ENCODE results near the gene AKAP8. TPM values are rescaled to one million over a fixed set of nuclear protein-coding genes. Genes with fewer than 3 reads are reported as not detected.
"Not testable (repeated sequence)": the region's sequence is repeated elsewhere in the genome, so short reads cannot be mapped to it uniquely, and the experiment has no call there.

The AKAP8 gene
- total and polyA plus RNA-seq, 7 donors = 15.9 to 42.8 (median 19.9) TPM

GRCh38 chr19:15354566-15355296 is 24.9 kb downstream of the AKAP8 start:
- H3K4me3 ChIP-seq = no peak overlapping the region
- H3K9me3 ChIP-seq = no peaks in the 10 kb centered on the region
- peaks cover 6 to 65% of the 10 kb centered on the region in 2 donors for H3K36me3 ChIP-seq (ENCODE audit: insufficient read depth in 1 of 2, low read depth in 1 of 2)
- ATAC-seq (peak in 2 of 4 donors; percentile 15 to 27), DNase-seq (no peak)
- WGBS, 3 donors = 74 to 83% (median 79%) methylated on average over 27 of the region's 27 CpGs
- intact Hi-C loops (cut with DNase I) = no loop called here
- H3K27me3 ChIP-seq (ENCODE audit: insufficient read depth in 3 of 3, low read length in 2 of 3) = no peaks in the 10 kb centered on the region
- H3K4me1 ChIP-seq = peaks cover 13% of the 10 kb centered on the region
- no peak overlapping the region for H3K27ac ChIP-seq
- no peak for TF ChIP-seq CTCF (IDR thresholded peaks at IDR 0.05)

- no peak for TF ChIP-seq CTCF (IDR thresholded peaks at IDR 0.05)
- ATAC-seq = no peak
These were observed 25.7 kb downstream of the AKAP8 start for GRCh38 chr19:15353908-15354307.

GRCh38 chr19:15352535-15352934 is 27.1 kb downstream of the AKAP8 start:
- H3K4me1 ChIP-seq; H3K4me3 ChIP-seq; DNase-seq; H3K9me3 ChIP-seq; intact Hi-C loops (cut with DNase I); H3K27me3 ChIP-seq (ENCODE audit: insufficient read depth in 3 of 3, low read length in 2 of 3): not testable (repeated sequence)
- Histone ChIP-seq H3K27ac (peak overlapping the region; percentile 62), H3K36me3 (ENCODE audit: insufficient read depth in 1 of 2, low read depth in 1 of 2) (peaks cover 0 to 44% of the 10 kb centered on the region in 2 donors)
- 29 to 56% (median 41%) methylated on average over 8 of the region's 8 CpGs for WGBS, 3 donors
- ATAC-seq = peak; percentile 28 to 63 (median 53)

More at GRCh38 chr19:15353908-15354307, 25.7 kb downstream of the AKAP8 start:
- intact Hi-C loops (cut with DNase I) = no loop called here
- Histone ChIP-seq H3K9me3 (no peaks in the 10 kb centered on the region), H3K27me3 (ENCODE audit: insufficient read depth in 3 of 3, low read length in 2 of 3) (no peaks in the 10 kb centered on the region), H3K27ac (no peak overlapping the region), H3K36me3 (ENCODE audit: insufficient read depth in 1 of 2, low read depth in 1 of 2) (peaks cover 6 to 57% of the 10 kb centered on the region in 2 donors), H3K4me3 (no peak overlapping the region), H3K4me1 (peaks cover 8% of the 10 kb centered on the region)
- 47 to 92% (median 89%) methylated on average over 4 of the region's 4 CpGs for WGBS, 3 donors
- peak in 1 of 2 donors; percentile 8 for DNase-seq

GRCh38 chr19:15341328-15341727 is 38.3 kb downstream of the AKAP8 start:
- 97 to 98% (median 97%) methylated on average over 11 of the region's 11 CpGs for WGBS, 3 donors
- ATAC-seq; intact Hi-C loops (cut with DNase I); H3K9me3 ChIP-seq; DNase-seq; H3K36me3 ChIP-seq (ENCODE audit: insufficient read depth in 1 of 2, low read depth in 1 of 2); H3K27ac ChIP-seq; H3K4me3 ChIP-seq; H3K27me3 ChIP-seq (ENCODE audit: insufficient read depth in 3 of 3, low read length in 2 of 3); H3K4me1 ChIP-seq: not testable (repeated sequence)

GRCh38 chr19:15340086-15340485 is 39.5 kb downstream of the AKAP8 start:
- ATAC-seq = no peak
- no peak for TF ChIP-seq CTCF (IDR thresholded peaks at IDR 0.05)
- WGBS, 3 donors = 83 to 98% (median 89%) methylated on average over 3 to 4 of the region's 4 CpGs
- no peaks in the 10 kb centered on the region for H3K9me3 ChIP-seq
- no peak overlapping the region for H3K4me3 ChIP-seq
- no peak for DNase-seq
- peaks cover 19% of the 10 kb centered on the region for H3K4me1 ChIP-seq
- H3K27ac ChIP-seq = no peak overlapping the region
- no peaks in the 10 kb centered on the region for H3K27me3 ChIP-seq (ENCODE audit: insufficient read depth in 3 of 3, low read length in 2 of 3)
- no peaks in the 10 kb centered on the region for H3K36me3 ChIP-seq (ENCODE audit: insufficient read depth in 1 of 2, low read depth in 1 of 2)
- intact Hi-C loops (cut with DNase I) = no loop called here
